Peyer's patch (tissue), 4 donors: ENCODE measurements around the gene LCN1.

ENCODE experiments used
- CTCF ChIP-seq, 6 experiments: fragments of 450-650 bp in 4 of 6; fragments of 200-600 bp in 2 of 6; sonication (generic) in 1 of 6; IDR thresholded peaks; one replicate each; pipeline ENCODE4 v1.5.1; 2017 to 2019; ENCODE audit warnings: antibody characterized with exemption in 6 of 6, mild to moderate bottlenecking in 3 of 6, moderate library complexity in 1 of 6
- POLR2A ChIP-seq, 2 donors: fragments of 450-650 bp; IDR thresholded peaks; one replicate each; pipeline ENCODE4 v1.5.1; 2017; ENCODE audit warnings: antibody characterized with exemption in 2 of 2, mild to moderate bottlenecking in 2 of 2, moderate library complexity in 2 of 2

GRCh38 chr9:135486267-135487065 lies 34.8 kb upstream of the LCN1 start:
- TF ChIP-seq POLR2A (IDR thresholded peaks at IDR 0.05), result no peak
- TF ChIP-seq CTCF (IDR thresholded peaks at IDR 0.05), result no peak
